Activated T-cell treated with anti-CD3 and anti-CD28 coated beads, Interleukin-2, amount 50 U/mL, for 72 hours (primary cell): ENCODE measurements around the gene WDR86. TPM values are rescaled to one million over a fixed set of nuclear protein-coding genes. Genes with fewer than 3 reads are reported as not detected.

Experiments
- ATAC-seq, 2 donors: fragments of 150-1000 bp; cut with Tn5 transposase; replicated peaks in 1 of 2; 2 replicates each; pipeline ENCODE4 v1.10.0; 2021; ENCODE audit warnings: moderate library complexity in 2 of 2, mild to moderate bottlenecking in 1 of 2
- DNase-seq, 2 donors: peaks; one replicate each; pipeline ENCODE4 v3.0.0; 2021 to 2022; ENCODE audit warnings: mixed read lengths in 1 of 2
- H3K27ac Mint-ChIP-seq: one replicate; pipeline ENCODE4 v1.8.0; 2022; ENCODE audit warnings: mild to moderate bottlenecking, moderate library complexity, mixed read lengths
- H3K27me3 Mint-ChIP-seq: one replicate; pipeline ENCODE4 v1.8.0; 2022; ENCODE audit warnings: low read depth, mixed read lengths
- H3K36me3 Mint-ChIP-seq, 2 donors: one replicate each; pipeline ENCODE4 v1.8.0; 2022; ENCODE audit warnings: mixed read lengths in 2 of 2, mild to moderate bottlenecking in 1 of 2; ENCODE audit not compliant: insufficient read depth in 2 of 2
- H3K4me1 Mint-ChIP-seq: one replicate; pipeline ENCODE4 v1.8.0; 2022; ENCODE audit warnings: low read depth, mixed read lengths
- H3K4me3 Mint-ChIP-seq, 2 donors: one replicate each; pipeline ENCODE4 v1.8.0; 2022; ENCODE audit warnings: mild to moderate bottlenecking in 2 of 2, mixed read lengths in 2 of 2, moderate library complexity in 2 of 2
- H3K9me3 Mint-ChIP-seq, 2 donors: one replicate each; pipeline ENCODE4 v1.8.0; 2022; ENCODE audit warnings: mixed read lengths in 2 of 2
- total RNA-seq, 2 donors: library from RNA; stranded (reverse); gene quantifications; one replicate each; pipeline ENCODE4 v1.2.3, GENCODE V29; 2022

The WDR86 gene
- total RNA-seq, 2 donors from 2014 or later: 0.53 to 1.0 TPM

GRCh38 chr7:151342811-151343210 lies 67.0 kb downstream of the WDR86 start:
- DNase-seq: no peak
- H3K27ac Mint-ChIP-seq: peak overlapping the region; percentile 99

GRCh38 chr7:151342102-151342646 lies 67.7 kb downstream of the WDR86 start:
- peak overlapping the region; percentile 99 for H3K27ac Mint-ChIP-seq
- peak; percentile 62 to 64 for ATAC-seq
- H3K9me3 Mint-ChIP-seq: peaks cover 0 to 4% of the 10 kb centered on the region in 2 donors
- no peak for DNase-seq
- H3K36me3 Mint-ChIP-seq: peaks cover 0 to 4% of the 10 kb centered on the region in 2 donors
- H3K27me3 Mint-ChIP-seq: no peaks in the 10 kb centered on the region
- peak overlapping the region; percentile 84 to 97 for H3K4me3 Mint-ChIP-seq
- peaks cover 47% of the 10 kb centered on the region for H3K4me1 Mint-ChIP-seq

More at GRCh38 chr7:151342811-151343210, 67.0 kb downstream of the WDR86 start:
- ATAC-seq: no peak
- H3K4me3 Mint-ChIP-seq: peak overlapping the region; percentile 84 to 97
- no peaks in the 10 kb centered on the region for H3K27me3 Mint-ChIP-seq
- peaks cover 0 to 4% of the 10 kb centered on the region in 2 donors for H3K36me3 Mint-ChIP-seq
- H3K4me1 Mint-ChIP-seq: peaks cover 47% of the 10 kb centered on the region
- H3K9me3 Mint-ChIP-seq: peaks cover 0 to 4% of the 10 kb centered on the region in 2 donors

DNA sequence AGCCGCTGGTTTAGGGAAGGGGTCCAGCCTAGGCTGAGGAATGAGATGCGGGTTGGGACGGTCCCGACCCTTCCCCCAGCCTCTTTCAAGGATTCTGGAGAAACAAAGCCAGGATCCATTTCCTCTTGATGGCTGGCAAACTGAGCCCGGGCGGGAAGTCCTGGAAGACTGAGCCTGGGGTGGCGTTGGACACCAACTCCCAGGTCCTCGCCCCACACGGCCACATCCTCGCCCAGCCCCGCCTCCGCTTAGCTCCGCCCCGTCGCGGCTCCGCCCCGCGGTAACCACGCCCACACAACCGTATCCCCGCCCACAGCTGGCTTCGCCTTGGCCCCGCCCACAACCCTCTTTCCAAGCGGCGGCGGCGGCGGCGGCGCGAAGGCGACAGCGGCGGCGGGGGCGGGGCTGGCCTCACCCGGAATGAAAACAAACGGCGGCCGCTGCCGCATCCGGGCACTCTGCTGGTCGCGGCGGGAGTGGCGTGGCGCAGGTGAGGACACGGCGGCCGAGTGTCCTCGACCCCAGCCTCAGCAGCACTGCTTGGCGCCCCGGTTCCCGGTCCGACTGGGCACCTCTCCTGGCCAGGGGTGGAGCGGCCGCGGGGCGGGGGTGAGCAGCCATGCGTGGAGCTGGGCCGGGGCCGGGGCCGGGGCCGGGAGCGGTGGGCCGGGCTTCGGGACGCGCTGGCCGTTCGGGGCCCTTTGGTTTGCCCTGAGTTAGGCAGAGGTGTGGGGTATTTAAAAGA lies 68.3 kb downstream of the WDR86 start, which contains the start of gene NUB1:
NUB1 (plus strand) TSS at position 456 of the 745 bp plus-strand sequence. CDS start 3,538 bp downstream, outside the sequence.
- peak within 1 kb of the TSS; percentile 99 for H3K27ac Mint-ChIP-seq
- peak; percentile 93 to 98 for DNase-seq
- H3K4me3 Mint-ChIP-seq: peak within 1 kb of the TSS; percentile 84 to 97
- H3K9me3 Mint-ChIP-seq: peaks cover 0 to 4% of the 10 kb centered on the region in 2 donors
- peaks cover 53% of the 10 kb centered on the region for H3K4me1 Mint-ChIP-seq
- peaks cover 0 to 4% of the 10 kb centered on the region in 2 donors for H3K36me3 Mint-ChIP-seq
- no peaks in the 10 kb centered on the region for H3K27me3 Mint-ChIP-seq
- ATAC-seq: peak; percentile 80 to 81

DNA sequence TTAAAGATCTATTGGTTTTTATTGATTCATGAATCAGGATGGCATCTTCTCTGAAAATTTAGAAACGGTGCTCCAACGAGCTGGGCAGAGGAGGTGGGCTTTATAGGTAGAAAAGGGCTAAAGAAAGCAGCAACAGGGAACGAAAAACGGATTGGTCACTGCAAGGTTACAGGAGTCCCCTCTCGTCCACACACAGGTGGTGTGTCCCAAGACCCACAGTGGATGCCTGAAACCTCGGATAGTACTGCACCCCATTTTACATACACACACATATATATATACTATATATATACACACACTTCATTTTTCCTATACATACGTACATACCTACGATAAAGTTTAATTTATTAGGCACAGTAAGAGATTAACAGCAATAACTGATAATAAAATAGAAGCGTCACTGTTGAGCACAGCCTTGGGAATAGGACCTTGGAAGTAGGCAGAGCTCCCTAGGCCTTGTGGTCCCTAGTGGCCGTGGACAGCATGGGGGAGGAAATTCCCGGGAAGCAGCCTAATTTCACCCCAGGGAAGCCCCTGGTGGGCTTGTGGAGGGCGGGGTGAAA lies 69.0 kb downstream of the WDR86 start:
- peaks cover 0 to 4% of the 10 kb centered on the region in 2 donors for H3K9me3 Mint-ChIP-seq
- H3K4me3 Mint-ChIP-seq: peak overlapping the region; percentile 63 to 84
- peaks cover 0 to 4% of the 10 kb centered on the region in 2 donors for H3K36me3 Mint-ChIP-seq
- DNase-seq (no peak), ATAC-seq (no peak)
- no peaks in the 10 kb centered on the region for H3K27me3 Mint-ChIP-seq
- H3K27ac Mint-ChIP-seq: no peak overlapping the region
- peaks cover 55% of the 10 kb centered on the region for H3K4me1 Mint-ChIP-seq

DNA sequence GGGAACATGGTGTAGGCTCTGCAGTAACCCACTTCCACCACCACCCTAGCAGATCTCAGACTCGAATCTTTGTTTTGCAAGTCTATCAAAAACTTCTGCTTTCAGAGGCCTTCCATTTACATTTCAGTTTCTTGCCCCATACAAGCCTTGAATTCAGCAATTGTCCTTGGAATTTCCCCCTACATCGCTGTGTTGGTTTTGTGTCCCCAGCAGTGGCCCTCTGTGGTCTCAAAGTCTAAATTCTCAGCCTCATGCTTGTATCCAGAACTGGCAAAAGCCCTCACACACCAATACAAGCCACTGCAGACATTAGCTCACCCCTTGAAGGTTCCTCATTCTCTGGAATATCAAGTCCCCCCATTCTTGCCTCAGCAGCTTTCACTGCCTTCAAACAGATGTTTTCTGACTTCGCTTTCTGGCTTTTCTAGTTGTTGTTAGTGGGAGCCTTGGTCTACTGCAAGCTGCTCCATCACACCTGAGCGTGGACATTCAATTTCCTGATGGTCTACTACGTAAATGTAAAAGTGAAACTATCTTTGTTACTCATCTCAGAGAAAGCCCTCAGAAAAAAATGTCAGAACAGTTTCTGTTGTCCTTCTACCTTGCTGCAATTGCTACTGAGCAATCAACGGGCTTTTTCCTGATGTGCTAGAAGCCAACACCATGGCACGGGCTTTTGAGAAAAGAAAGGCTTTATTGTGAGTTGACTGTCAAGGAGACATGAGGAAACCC lies 70.0 kb downstream of the WDR86 start:
- Mint-ChIP-seq H3K4me3 (peak overlapping the region; percentile 37 to 63), H3K4me1 (peaks cover 48% of the 10 kb centered on the region), H3K9me3 (peaks cover 0 to 4% of the 10 kb centered on the region in 2 donors), H3K27me3 (no peaks in the 10 kb centered on the region), H3K36me3 (peaks cover 0 to 4% of the 10 kb centered on the region in 2 donors), H3K27ac (peak overlapping the region; percentile 44)
- DNase-seq (no peak), ATAC-seq (peak; percentile 12 to 29)

DNA sequence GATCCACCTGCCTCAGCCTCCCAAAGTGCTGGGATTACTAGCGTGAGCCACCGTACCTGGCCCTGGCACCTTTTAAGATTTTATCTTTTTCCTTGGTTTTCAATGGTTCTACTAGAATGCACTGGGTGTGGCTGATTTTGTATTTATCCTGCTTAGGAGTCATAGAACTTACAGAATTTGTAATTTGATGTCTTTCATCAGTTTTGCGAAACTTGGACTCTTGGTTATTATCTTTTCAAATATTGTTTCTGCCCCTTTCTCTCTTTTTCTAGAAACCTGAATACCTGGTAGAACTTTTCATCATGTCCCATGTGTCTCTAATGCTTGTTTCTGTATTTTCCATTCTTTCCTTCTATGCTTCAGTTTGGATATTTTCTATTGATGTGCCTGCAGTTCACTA lies 71.0 kb downstream of the WDR86 start:
- H3K36me3 Mint-ChIP-seq: peaks cover 0 to 4% of the 10 kb centered on the region in 2 donors
- no peak overlapping the region for H3K27ac Mint-ChIP-seq
- ATAC-seq (no peak), DNase-seq (no peak)
- H3K4me1 Mint-ChIP-seq: peaks cover 47% of the 10 kb centered on the region
- H3K9me3 Mint-ChIP-seq: peaks cover 0 to 4% of the 10 kb centered on the region in 2 donors
- no peak overlapping the region for H3K4me3 Mint-ChIP-seq
- no peaks in the 10 kb centered on the region for H3K27me3 Mint-ChIP-seq

DNA sequence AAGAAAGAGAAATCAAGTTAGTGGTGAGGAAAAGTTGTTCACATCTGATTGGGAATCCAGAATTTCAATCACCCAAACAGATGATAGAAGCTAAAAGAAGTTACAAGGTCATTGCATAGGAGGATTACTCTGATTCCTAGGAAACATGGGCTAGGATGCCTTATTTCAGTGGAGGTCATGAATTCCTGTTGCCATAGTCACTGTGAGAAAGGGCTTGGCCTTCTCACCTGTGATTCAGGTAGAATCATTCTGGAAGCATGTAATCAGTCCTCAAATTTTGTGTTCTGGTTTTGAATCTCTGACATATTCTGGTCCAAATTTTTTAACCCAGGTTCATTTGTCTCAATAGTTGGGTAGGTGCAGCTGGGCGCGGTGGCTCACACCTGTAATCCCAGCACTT lies 72.5 kb downstream of the WDR86 start:
- Mint-ChIP-seq H3K9me3 (peaks cover 0 to 4% of the 10 kb centered on the region in 2 donors), H3K27me3 (no peaks in the 10 kb centered on the region), H3K4me3 (no peak overlapping the region), H3K4me1 (peaks cover 32% of the 10 kb centered on the region), H3K27ac (no peak overlapping the region), H3K36me3 (peaks cover 0 to 4% of the 10 kb centered on the region in 2 donors)
- DNase-seq: no peak
- no peak for ATAC-seq

DNA sequence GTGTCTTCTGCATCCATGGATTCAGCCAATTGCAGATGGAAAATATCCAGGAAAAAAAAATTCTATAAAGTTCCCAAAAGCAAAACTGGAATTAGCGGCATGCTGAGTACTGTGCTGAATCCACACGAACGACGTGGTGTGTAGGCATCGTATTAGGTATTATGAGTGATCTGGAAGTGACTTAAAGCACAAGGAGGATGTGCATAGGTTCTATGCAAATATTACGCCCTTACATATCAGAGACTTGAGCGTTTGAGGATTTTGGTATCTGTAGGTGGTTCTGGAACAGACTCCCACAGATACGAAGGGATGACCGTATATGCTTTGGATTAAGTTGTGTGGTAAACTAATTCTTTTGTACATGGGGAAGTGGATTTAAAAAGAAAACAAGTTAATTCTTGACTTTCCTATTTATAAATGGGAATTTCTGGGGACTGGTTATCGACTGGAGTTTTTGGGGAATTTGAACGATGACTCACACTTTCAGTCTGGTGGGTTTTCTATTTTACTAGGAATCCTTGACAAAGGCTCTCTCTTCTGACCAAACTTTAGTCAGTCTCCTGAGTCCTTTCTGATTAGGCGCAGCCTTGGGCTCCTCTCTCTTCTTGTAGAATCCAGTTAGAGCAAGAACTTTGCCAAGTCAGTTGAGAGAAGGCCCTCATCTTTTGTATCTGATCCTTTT lies 73.7 kb downstream of the WDR86 start:
- peaks cover 0 to 4% of the 10 kb centered on the region in 2 donors for H3K9me3 Mint-ChIP-seq
- peak overlapping the region; percentile 3 for H3K27ac Mint-ChIP-seq
- peak overlapping the region in 1 of 2 donors; percentile 46 for H3K4me3 Mint-ChIP-seq
- peaks cover 31% of the 10 kb centered on the region for H3K4me1 Mint-ChIP-seq
- ATAC-seq (peak in 1 of 2 donors; percentile 21), DNase-seq (no peak)
- H3K27me3 Mint-ChIP-seq: no peaks in the 10 kb centered on the region
- peaks cover 0 to 4% of the 10 kb centered on the region in 2 donors for H3K36me3 Mint-ChIP-seq

GRCh38 chr7:151334628-151335027 lies 75.2 kb downstream of the WDR86 start:
- no peak overlapping the region for H3K27ac Mint-ChIP-seq
- peaks cover 0 to 2% of the 10 kb centered on the region in 2 donors for H3K9me3 Mint-ChIP-seq
- ATAC-seq (no peak), DNase-seq (no peak)
- H3K36me3 Mint-ChIP-seq: peaks cover 0 to 2% of the 10 kb centered on the region in 2 donors
- H3K4me1 Mint-ChIP-seq: peaks cover 15% of the 10 kb centered on the region
- no peak overlapping the region for H3K4me3 Mint-ChIP-seq
- no peaks in the 10 kb centered on the region for H3K27me3 Mint-ChIP-seq

Other genes starting within 250 kb of the WDR86 start
- gene GBX1, start 242.3 kb downstream of the WDR86 start, total RNA-seq: not detected
- gene ASB10, start 222.8 kb downstream of the WDR86 start, total RNA-seq: not detected
- 1 to 10 TPM; 3.4 to 4.4 TPM for gene H2BK1, start 199.6 kb downstream of the WDR86 start, total RNA-seq
- gene ABCF2, start 182.8 kb downstream of the WDR86 start, total RNA-seq: 10 to 100 TPM; 29.7 to 31.9 TPM
- 10 to 100 TPM; 30.3 to 42.1 TPM for gene CHPF2, start 177.6 kb downstream of the WDR86 start, total RNA-seq
- 1 to 10 TPM; 6.5 to 8.2 TPM for gene SMARCD3, start 161.3 kb downstream of the WDR86 start, total RNA-seq
- 10 to 100 TPM; 79.0 to 84.1 TPM for gene NUB1, start 68.2 kb downstream of the WDR86 start, total RNA-seq
- gene CRYGN, start 30.1 kb upstream of the WDR86 start, total RNA-seq: under 1 TPM; 0.35 to 0.53 TPM
- gene RHEB, start 109.9 kb upstream of the WDR86 start, total RNA-seq: 10 to 100 TPM; 39.3 to 47.3 TPM